Measurements from ENCODE around the gene C3orf52.

DNA sequence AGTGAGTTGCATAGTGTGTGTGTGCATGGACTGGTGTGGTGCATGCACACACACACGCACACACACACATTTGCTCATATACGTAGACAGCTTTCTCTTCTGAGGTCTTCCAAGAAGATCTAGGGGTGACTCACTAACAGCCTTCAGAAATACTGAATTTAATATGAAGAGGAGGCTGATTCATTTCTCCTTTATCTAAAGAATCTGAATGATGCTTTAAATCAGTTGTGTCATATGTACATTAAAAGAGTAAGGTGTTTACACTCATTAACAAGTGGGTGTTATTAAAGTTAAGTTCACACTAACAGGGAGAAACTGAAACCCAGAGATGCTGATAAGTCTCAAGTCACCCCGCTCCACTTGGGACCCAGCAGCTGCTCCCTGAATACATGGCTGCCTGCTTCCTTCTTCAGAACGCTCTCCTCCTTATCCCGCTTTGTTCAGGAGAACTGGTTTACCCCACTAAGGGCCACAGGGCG is 29.7 kb upstream of the C3orf52 start:
- TF ChIP-seq, protein P1, sequence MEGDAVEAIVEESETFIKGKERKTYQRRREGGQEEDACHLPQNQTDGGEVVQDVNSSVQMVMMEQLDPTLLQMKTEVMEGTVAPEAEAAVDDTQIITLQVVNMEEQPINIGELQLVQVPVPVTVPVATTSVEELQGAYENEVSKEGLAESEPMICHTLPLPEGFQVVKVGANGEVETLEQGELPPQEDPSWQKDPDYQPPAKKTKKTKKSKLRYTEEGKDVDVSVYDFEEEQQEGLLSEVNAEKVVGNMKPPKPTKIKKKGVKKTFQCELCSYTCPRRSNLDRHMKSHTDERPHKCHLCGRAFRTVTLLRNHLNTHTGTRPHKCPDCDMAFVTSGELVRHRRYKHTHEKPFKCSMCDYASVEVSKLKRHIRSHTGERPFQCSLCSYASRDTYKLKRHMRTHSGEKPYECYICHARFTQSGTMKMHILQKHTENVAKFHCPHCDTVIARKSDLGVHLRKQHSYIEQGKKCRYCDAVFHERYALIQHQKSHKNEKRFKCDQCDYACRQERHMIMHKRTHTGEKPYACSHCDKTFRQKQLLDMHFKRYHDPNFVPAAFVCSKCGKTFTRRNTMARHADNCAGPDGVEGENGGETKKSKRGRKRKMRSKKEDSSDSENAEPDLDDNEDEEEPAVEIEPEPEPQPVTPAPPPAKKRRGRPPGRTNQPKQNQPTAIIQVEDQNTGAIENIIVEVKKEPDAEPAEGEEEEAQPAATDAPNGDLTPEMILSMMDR (conservative IDR thresholded peaks at IDR 0.05; ENCODE audit: low read length): no peak
- TF ChIP-seq EZH2phosphoT487 (IDR thresholded peaks at IDR 0.05; ENCODE audit: borderline replicate concordance): no peak
